Spinal cord (tissue), 10 donors: Measurements from ENCODE around the gene SLC39A12. TPM values are rescaled to one million over a fixed set of nuclear protein-coding genes. Genes with fewer than 3 reads are reported as not detected.

Source experiments
- DNase-seq, 6 donors: peaks; one replicate each; pipeline versions ENCODE4 v3.0.0 to v3.0.0-alpha.2; 2013 to 2015; ENCODE audit warnings: low spot score in 6 of 6, low read depth in 4 of 6
- H3K27ac ChIP-seq: one replicate; pipeline ENCODE4 v1.5.1; 2013; ENCODE audit warnings: low read depth, low read length, control low read depth
- H3K27me3 ChIP-seq: one replicate; pipeline ENCODE4 v1.6.1; 2013; ENCODE audit warnings: low read length; ENCODE audit not compliant: control insufficient read depth, insufficient read depth
- H3K36me3 ChIP-seq: one replicate; pipeline ENCODE4 v1.6.1; 2013; ENCODE audit warnings: low read length; ENCODE audit not compliant: control insufficient read depth, insufficient read depth
- H3K4me1 ChIP-seq: one replicate; pipeline ENCODE4 v1.6.1; 2013; ENCODE audit warnings: low read length; ENCODE audit not compliant: control insufficient read depth, insufficient read depth
- H3K4me3 ChIP-seq: one replicate; pipeline ENCODE4 v1.5.1; 2013; ENCODE audit warnings: low read depth, low read length, control low read depth
- H3K9me3 ChIP-seq: one replicate; pipeline ENCODE4 v1.6.1; 2013; ENCODE audit warnings: low read length; ENCODE audit not compliant: control insufficient read depth, insufficient read depth
- WGBS: methylation state at CpG from one replicate; pipeline ENCODE4 v1.1.5; 2013; ENCODE audit warnings: missing lambda C conversion rate; ENCODE audit not compliant: insufficient coverage; 5-methylcytosine and 5-hydroxymethylcytosine counted together
- long read RNA-seq, 4 donors: transcript quantifications; one replicate each; lab custom pipeline, GENCODE V29; 2026
- polyA plus RNA-seq, 2 donors: library from polyadenylated mRNA; unstranded; fragments of 120-200 nt; gene quantifications; one replicate each; pipeline ENCODE4 v1.2.1, GENCODE V29; 2013; ENCODE audit not compliant: insufficient read length in 2 of 2
- total RNA-seq, 2 donors: library from RNA; depleted of rRNA in 1 of 2; stranded (reverse); fragments of 120-200 nt in 1 of 2; fragments of >200 nt in 1 of 2; gene quantifications; one replicate each; pipeline versions ENCODE4 v1.2.3 to v1.2.4, GENCODE V29; 2013 to 2014
- donor health status: healthy.

SLC39A12 gene
- total RNA-seq (10 to 100 TPM in 1 of 2 donors, 1 to 10 TPM in 1; 9.9 to 46.9 TPM), polyA plus RNA-seq (10 to 100 TPM in 1 of 2 donors, 1 to 10 TPM in 1; 5.7 to 10.4 TPM)
- long read RNA-seq, donor 1, partial matches to known transcripts, result 5 of 8 reads
- long read RNA-seq, donor 1, other reads (novel, unspliced or antisense), result 0 of 8 reads
- long read RNA-seq, donor 2, result 0 reads
- long read RNA-seq, donor 3, result 0 reads
- long read RNA-seq, donor 4, result 0 reads

DNA sequence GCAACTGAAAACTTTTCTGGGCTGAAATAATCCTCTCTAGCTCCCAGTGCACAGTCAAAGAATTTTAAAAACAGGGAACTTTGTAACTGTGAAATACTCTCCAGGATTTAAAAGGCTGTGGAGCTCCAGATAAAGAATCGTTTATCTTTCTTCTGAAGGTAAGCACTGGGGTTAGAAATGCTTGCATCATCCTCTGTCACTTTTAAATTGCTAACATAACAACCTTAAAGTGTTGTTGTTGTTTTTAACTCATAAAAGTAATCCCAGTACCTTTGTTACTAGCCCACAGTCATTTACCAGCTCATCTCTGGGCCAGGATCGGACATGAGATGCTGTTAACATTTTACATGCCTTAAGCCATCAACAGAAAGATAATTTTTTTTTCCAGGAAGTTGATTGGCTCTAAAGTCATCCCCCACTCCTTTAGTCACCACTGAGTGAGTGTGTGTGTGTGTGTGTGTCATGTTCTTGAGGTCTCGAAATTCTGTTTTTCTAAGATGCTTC is at the start of gene SLC39A12:
Gene SLC39A12 (plus strand): TSS at position 51 of the 504 bp plus-strand sequence. CDS start 1,359 bp downstream, outside the sequence.
- no peaks in the 10 kb centered on the region for H3K36me3 ChIP-seq
- peaks cover 3% of the 10 kb centered on the region for H3K4me1 ChIP-seq
- DNase-seq, result peak in 1 of 6 donors; percentile 15
- H3K4me3 ChIP-seq, result no peak within 1 kb of the TSS
- H3K9me3 ChIP-seq, result no peaks in the 10 kb centered on the region
- WGBS, result no CpG with 5 or more reads among the region's 3 CpGs
- no peak within 1 kb of the TSS for H3K27ac ChIP-seq
- no peaks in the 10 kb centered on the region for H3K27me3 ChIP-seq

GRCh38 chr10:17904564-17904963 is 47.2 kb upstream of the SLC39A12 start:
- no peak for DNase-seq
- Histone ChIP-seq H3K36me3 (no peaks in the 10 kb centered on the region), H3K27me3 (no peaks in the 10 kb centered on the region), H3K9me3 (no peaks in the 10 kb centered on the region), H3K4me1 (no peaks in the 10 kb centered on the region), H3K27ac (no peak overlapping the region), H3K4me3 (no peak overlapping the region)
- WGBS, result 100% methylated on average over 1 of the region's 2 CpGs

DNA sequence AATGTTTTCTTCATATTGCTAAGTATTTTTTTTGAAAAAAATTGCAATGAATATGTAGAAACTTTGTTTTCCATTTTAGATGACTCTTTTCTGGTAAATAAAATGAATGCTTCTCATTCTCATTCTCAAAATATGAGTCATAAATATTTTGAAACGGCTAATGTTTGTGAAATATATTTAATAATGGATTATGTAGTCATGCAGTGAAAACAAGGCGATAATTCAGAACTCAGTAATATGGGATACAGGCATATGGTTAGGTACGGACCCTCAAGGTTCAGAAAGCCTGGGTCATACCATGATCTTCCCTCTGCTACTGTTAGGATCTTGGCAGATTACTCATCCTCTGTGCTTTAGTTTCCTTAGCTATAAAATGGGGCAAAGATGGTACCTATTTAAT is 46.2 kb upstream of the SLC39A12 start:
- no peak overlapping the region for H3K27ac ChIP-seq
- no peaks in the 10 kb centered on the region for H3K27me3 ChIP-seq
- no peak for DNase-seq
- H3K9me3 ChIP-seq, result no peaks in the 10 kb centered on the region
- H3K4me3 ChIP-seq, result no peak overlapping the region
- no peaks in the 10 kb centered on the region for H3K4me1 ChIP-seq
- H3K36me3 ChIP-seq, result no peaks in the 10 kb centered on the region
- WGBS, result 100% methylated on average over 2 of the region's 3 CpGs

DNA sequence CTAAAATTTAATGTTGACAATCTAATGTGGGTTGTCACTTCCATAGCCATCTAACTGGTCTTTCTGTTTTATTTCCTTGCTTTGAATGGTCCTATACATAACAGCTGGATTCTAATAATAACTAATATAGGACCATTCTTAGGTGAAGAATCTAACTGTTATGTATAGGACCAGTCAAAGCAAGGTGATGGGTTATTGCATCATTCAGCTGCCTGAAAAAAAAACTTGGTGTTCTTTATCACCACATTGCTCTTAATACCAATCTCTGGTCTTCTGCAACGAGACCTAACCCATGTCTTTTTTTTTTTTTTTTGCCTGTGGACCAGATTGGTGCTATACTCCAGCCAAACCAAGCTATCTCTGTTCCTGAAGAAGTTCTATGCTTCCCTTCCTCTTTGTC is 45.7 kb upstream of the SLC39A12 start:
- H3K27me3 ChIP-seq, result no peaks in the 10 kb centered on the region
- DNase-seq, result no peak
- no peaks in the 10 kb centered on the region for H3K36me3 ChIP-seq
- WGBS, result 90% methylated on average over 1 of the region's 1 CpG
- no peak overlapping the region for H3K4me3 ChIP-seq
- no peaks in the 10 kb centered on the region for H3K9me3 ChIP-seq
- no peaks in the 10 kb centered on the region for H3K4me1 ChIP-seq
- H3K27ac ChIP-seq, result no peak overlapping the region

DNA sequence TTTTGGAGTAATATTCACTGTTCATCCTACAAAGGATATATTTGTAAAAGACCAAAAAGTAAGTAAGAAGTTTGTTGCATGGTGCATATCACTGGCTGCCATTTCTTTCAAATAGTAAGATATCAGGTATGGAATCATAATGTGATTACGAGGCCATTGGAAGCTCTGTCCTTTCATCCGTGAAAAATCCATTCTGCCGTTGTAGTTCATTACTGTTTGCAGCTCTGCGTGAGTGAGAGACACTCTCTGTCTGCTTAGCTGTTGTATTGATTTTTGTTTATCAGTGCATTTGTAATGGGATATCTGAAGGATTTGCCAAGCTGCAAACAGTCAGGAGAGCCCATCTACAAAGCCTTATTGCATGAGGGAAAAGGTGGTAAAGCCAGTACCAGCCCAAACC is 44.1 kb upstream of the SLC39A12 start:
- Histone ChIP-seq H3K36me3 (no peaks in the 10 kb centered on the region), H3K27ac (no peak overlapping the region), H3K9me3 (no peaks in the 10 kb centered on the region), H3K27me3 (no peaks in the 10 kb centered on the region), H3K4me1 (no peaks in the 10 kb centered on the region), H3K4me3 (no peak overlapping the region)
- 50% methylated on average over 3 of the region's 4 CpGs for WGBS
- peak in 1 of 6 donors; percentile 51 for DNase-seq

DNA sequence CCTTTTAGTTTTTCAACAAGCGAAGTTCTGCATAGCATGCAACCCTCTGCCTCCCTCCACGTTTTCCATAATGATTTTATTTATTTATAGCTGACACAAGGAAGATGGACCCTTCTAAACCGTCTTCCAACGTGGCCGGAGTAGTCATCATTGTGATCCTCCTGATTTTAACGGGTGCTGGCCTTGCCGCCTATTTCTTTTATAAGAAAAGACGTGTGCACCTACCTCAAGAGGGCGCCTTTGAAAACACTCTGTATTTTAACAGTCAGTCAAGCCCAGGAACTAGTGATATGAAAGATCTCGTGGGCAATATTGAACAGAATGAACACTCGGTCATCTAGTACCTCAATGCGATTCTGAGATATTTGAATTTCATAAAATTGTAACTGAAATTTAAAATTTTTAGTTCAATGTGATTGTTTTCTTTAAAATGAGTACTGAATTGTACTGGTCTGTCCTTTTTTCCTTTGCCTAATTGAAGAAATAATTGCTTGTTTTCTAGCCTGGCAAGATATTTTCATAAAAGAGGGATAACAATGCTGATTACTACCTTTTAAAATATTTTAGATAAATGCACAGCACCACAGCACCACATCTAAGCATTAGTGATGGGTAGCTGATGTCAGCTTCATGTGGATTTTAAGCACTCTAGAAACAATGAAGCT is 41.5 kb upstream of the SLC39A12 start:
- Histone ChIP-seq H3K9me3 (no peaks in the 10 kb centered on the region), H3K27ac (no peak overlapping the region), H3K27me3 (no peaks in the 10 kb centered on the region), H3K36me3 (no peaks in the 10 kb centered on the region), H3K4me3 (no peak overlapping the region), H3K4me1 (no peaks in the 10 kb centered on the region)
- peak in 4 of 6 donors; percentile 11 to 79 (median 42) for DNase-seq
- WGBS, result 10% methylated on average over 3 of the region's 12 CpGs

DNA sequence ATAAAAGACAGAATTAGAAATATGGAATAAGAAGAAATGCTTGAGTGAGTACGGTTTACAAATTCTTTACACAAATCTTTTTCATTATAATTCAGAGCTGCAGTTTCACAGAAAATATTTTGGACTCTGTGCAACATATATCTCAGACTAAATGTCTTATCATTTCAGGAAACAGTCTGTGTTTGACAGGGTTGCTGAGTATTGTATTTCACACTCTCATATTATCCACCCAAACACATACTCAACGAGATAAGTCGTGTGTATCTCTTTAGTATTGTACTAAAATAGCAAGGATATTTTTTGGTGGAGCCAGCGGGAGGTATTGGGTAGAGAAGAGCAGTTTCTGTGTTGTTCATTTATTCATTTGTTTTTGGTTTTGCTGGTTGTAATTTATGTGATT is 39.0 kb upstream of the SLC39A12 start:
- no peaks in the 10 kb centered on the region for H3K27me3 ChIP-seq
- H3K9me3 ChIP-seq, result no peaks in the 10 kb centered on the region
- H3K36me3 ChIP-seq, result no peaks in the 10 kb centered on the region
- 100% methylated on average over 1 of the region's 4 CpGs for WGBS
- no peak overlapping the region for H3K27ac ChIP-seq
- H3K4me1 ChIP-seq, result no peaks in the 10 kb centered on the region
- H3K4me3 ChIP-seq, result no peak overlapping the region
- peak in 1 of 6 donors; percentile 65 for DNase-seq

- Histone ChIP-seq H3K27me3 (no peaks in the 10 kb centered on the region), H3K27ac (no peak overlapping the region), H3K4me1 (no peaks in the 10 kb centered on the region), H3K9me3 (no peaks in the 10 kb centered on the region), H3K36me3 (no peaks in the 10 kb centered on the region), H3K4me3 (no peak overlapping the region)
- WGBS, result 66% methylated on average over 4 of the region's 5 CpGs
- peak in 1 of 6 donors; percentile 8 for DNase-seq
These were observed 38.1 kb upstream of the SLC39A12 start for GRCh38 chr10:17913604-17914003.

- Histone ChIP-seq H3K27me3 (no peaks in the 10 kb centered on the region), H3K36me3 (no peaks in the 10 kb centered on the region), H3K27ac (no peak overlapping the region), H3K4me1 (no peaks in the 10 kb centered on the region), H3K9me3 (no peaks in the 10 kb centered on the region), H3K4me3 (no peak overlapping the region)
- no peak for DNase-seq
- WGBS, result 96% methylated on average over 4 of the region's 5 CpGs
These were observed 37.3 kb upstream of the SLC39A12 start for GRCh38 chr10:17914169-17915045.
